Activated CD8-positive, alpha-beta T cell treated with anti-CD3 and anti-CD28 coated beads, Interleukin-2, amount 10 ng/mL, durations not matched to agents 7 days and 5 days (primary cell): ENCODE data around the gene ZNF729. TPM values are rescaled to one million over a fixed set of nuclear protein-coding genes. Genes with fewer than 3 reads are reported as not detected.

Experiments used
- ATAC-seq: fragments of 150-1000 bp; cut with Tn5 transposase; one replicate; pipeline ENCODE4 v1.10.0; 2021; ENCODE audit warnings: moderate library complexity
- CTCF ChIA-PET: fragments of 350-600 bp; sonication (Branson Sonifier 250); formaldehyde crosslinking; loops from one replicate; lab custom pipeline; 2021; ENCODE audit warnings: antibody characterized with exemption; lab: Charles Lee
- POLR2A ChIA-PET: fragments of 350-600 bp; sonication (Branson Sonifier 250); formaldehyde crosslinking; loops from one replicate; lab custom pipeline; 2021; ENCODE audit warnings: antibody characterized with exemption; lab: Charles Lee
- DNase-seq: peaks from one replicate; pipeline ENCODE4 v3.0.0-alpha.2; 2020
- H3K27ac Mint-ChIP-seq: one replicate; pipeline ENCODE4 v1.8.0; 2021; ENCODE audit warnings: mild to moderate bottlenecking, mixed read lengths
- H3K27me3 Mint-ChIP-seq: one replicate; pipeline ENCODE4 v1.8.0; 2021; ENCODE audit warnings: low read depth, mixed read lengths
- H3K36me3 Mint-ChIP-seq: one replicate; pipeline ENCODE4 v1.8.0; 2021; ENCODE audit warnings: low read depth, mixed read lengths
- H3K4me1 Mint-ChIP-seq: one replicate; pipeline ENCODE4 v1.8.0; 2021; ENCODE audit warnings: low read depth, mixed read lengths
- H3K4me3 Mint-ChIP-seq: one replicate; pipeline ENCODE4 v1.8.0; 2021; ENCODE audit warnings: mild to moderate bottlenecking, mixed read lengths
- H3K9me3 Mint-ChIP-seq: one replicate; pipeline ENCODE4 v1.8.0; 2022; ENCODE audit warnings: mixed read lengths; ENCODE audit not compliant: insufficient read depth
- total RNA-seq, 2 experiments: library from RNA; stranded (reverse); gene quantifications; one replicate each; pipeline ENCODE4 v1.2.3, GENCODE V29; 2021

Gene ZNF729
- total RNA-seq, 2 experiments from 2014 or later = not detected

DNA sequence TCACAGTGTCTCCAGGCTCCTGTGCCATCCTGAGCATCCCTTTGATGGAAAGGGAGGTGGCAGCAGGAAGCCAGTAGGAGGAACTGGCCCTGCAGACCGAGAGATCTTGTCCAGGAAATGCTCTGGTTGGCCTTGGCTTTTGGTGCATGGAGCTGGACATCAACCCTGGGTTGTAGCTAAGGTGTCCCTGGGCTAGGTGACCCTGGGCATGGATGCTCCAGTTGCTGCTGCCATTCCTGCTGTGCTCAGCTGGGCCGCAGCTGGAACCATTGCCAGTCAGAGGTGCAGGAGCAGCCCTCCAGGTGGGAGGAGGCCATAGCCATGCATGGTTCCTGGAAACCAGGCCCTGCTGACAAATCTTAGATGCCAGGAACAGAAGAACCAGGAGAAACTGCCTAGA is 68.4 kb downstream of the ZNF729 start:
- Mint-ChIP-seq H3K4me3 (no peak overlapping the region), H3K27ac (no peak overlapping the region), H3K9me3 (peaks cover 41% of the 10 kb centered on the region), H3K27me3 (no peaks in the 10 kb centered on the region), H3K4me1 (no peaks in the 10 kb centered on the region), H3K36me3 (no peaks in the 10 kb centered on the region)
- ChIA-PET CTCF (no interaction called here), POLR2A (no interaction called here)
- no peak for DNase-seq
- no peak for ATAC-seq

Other genes starting within 250 kb of the ZNF729 start
- 1 to 10 TPM; 3.1 to 4.9 TPM for gene ZNF257, start 234.0 kb upstream of the ZNF729 start, total RNA-seq
- not detected for gene ZNF676, start 89.5 kb upstream of the ZNF729 start, total RNA-seq
- gene ZNF98, start 135.9 kb downstream of the ZNF729 start, total RNA-seq = not detected